Omental fat pad (tissue), 4 donors: Measurements from ENCODE around the gene POC5. TPM values are rescaled to one million over a fixed set of nuclear protein-coding genes. Genes with fewer than 3 reads are reported as not detected.

Source experiments
- ATAC-seq: fragments of 150-250 bp; one replicate; pipeline ENCODE4 v1.9.1; 2016; ENCODE audit warnings: mild to moderate bottlenecking, moderate library complexity; ENCODE audit not compliant: low FRiP score
- DNase-seq: peaks from one replicate; pipeline ENCODE4 v3.0.0-alpha.2; 2019; ENCODE audit warnings: low spot score
- CTCF ChIP-seq, 3 donors: fragments of 450-650 bp; IDR thresholded peaks; one replicate each; pipeline ENCODE4 v1.5.1; 2016 to 2017; ENCODE audit warnings: antibody characterized with exemption in 3 of 3, mild to moderate bottlenecking in 3 of 3, moderate library complexity in 2 of 3
- small RNA-seq: library from RNA; depleted of rRNA; stranded (forward); fragments of <200 nt; gene quantifications from one replicate; pipeline ENCODE3, GENCODE V24; 2016
- total RNA-seq, 4 donors: library from RNA; depleted of rRNA; stranded (reverse); fragments of >200 nt; gene quantifications; one replicate each; pipeline ENCODE4 v1.1.0, GENCODE V29; 2016

The POC5 gene
- total RNA-seq, 4 donors from 2014 or later: 5.5 to 24.9 (median 9.7) TPM

GRCh38 chr5:75632321-75632720 is 84.9 kb downstream of the POC5 start:
- DNase-seq: no peak
- no peak for ATAC-seq
- no peak for TF ChIP-seq CTCF (IDR thresholded peaks at IDR 0.05)

- ATAC-seq: no peak
- TF ChIP-seq CTCF (IDR thresholded peaks at IDR 0.05): no peak
- no peak for DNase-seq
Observed at GRCh38 chr5:75630875-75631274, 86.4 kb downstream of the POC5 start.

GRCh38 chr5:75627801-75628200 is 89.4 kb downstream of the POC5 start:
- ATAC-seq: no peak
- no peak for DNase-seq
- TF ChIP-seq CTCF (IDR thresholded peaks at IDR 0.05): no peak

- ATAC-seq (no peak), DNase-seq (no peak)
- no peak for TF ChIP-seq CTCF (IDR thresholded peaks at IDR 0.05)
Observed at GRCh38 chr5:75626959-75627358, 90.3 kb downstream of the POC5 start.

Small RNA genes lying within 50 kb of the gene (small RNA-seq; reads per million reads assigned to genes)
- gene RNU6-680P: not detected

Other genes with a start within 250 kb of the POC5 start
- gene CERT1, start 205.8 kb downstream of the POC5 start, total RNA-seq: 10 to 100 TPM; 36.2 to 71.3 (median 53.7) TPM
- gene POLK, start 205.5 kb downstream of the POC5 start, total RNA-seq: 10 to 100 TPM; 32.2 to 51.4 (median 37.0) TPM
- 1 to 10 TPM in 1 of 4 donors, under 1 TPM in 2, not detected in 1; 0.32 to 1.5 (median 0.60) TPM for gene ANKDD1B, start 106.0 kb downstream of the POC5 start, total RNA-seq